GM19043 (cell line): ENCODE data around the gene NCKIPSD.

Source experiments
- ATAC-seq: cut with Tn5 transposase; IDR thresholded peaks from one replicate; pipeline ENCODE4 v1.9.1; 2021; ENCODE audit warnings: low read depth; ENCODE audit not compliant: unreplicated experiment

Gene NCKIPSD

GRCh38 chr3:48697952-48698351 lies 12.2 kb upstream of the NCKIPSD start:
- no peak for ATAC-seq

- ATAC-seq = no peak
Measured at GRCh38 chr3:48696601-48697000, 10.9 kb upstream of the NCKIPSD start.

- ATAC-seq = no peak
Measured at GRCh38 chr3:48696156-48696555, 10.4 kb upstream of the NCKIPSD start.

- no peak for ATAC-seq
Measured at GRCh38 chr3:48695393-48695753, 9.7 kb upstream of the NCKIPSD start.

- no peak for ATAC-seq
Measured at GRCh38 chr3:48694610-48695392, 9.1 kb upstream of the NCKIPSD start.

- no peak for ATAC-seq
Measured at GRCh38 chr3:48693826-48694225, 8.1 kb upstream of the NCKIPSD start.

GRCh38 chr3:48692551-48692950 lies 6.8 kb upstream of the NCKIPSD start:
- no peak for ATAC-seq

- no peak for ATAC-seq
Measured at GRCh38 chr3:48690846-48691458, 5.2 kb upstream of the NCKIPSD start.

- ATAC-seq = no peak
Measured at GRCh38 chr3:48689384-48689783, 3.7 kb upstream of the NCKIPSD start.

GRCh38 chr3:48688737-48689075 lies 3.0 kb upstream of the NCKIPSD start:
- ATAC-seq = no peak

GRCh38 chr3:48688032-48688736 lies 2.5 kb upstream of the NCKIPSD start:
- no peak for ATAC-seq

GRCh38 chr3:48687220-48687678 lies 1.5 kb upstream of the NCKIPSD start:
- no peak for ATAC-seq

- no peak for ATAC-seq
Measured at GRCh38 chr3:48686538-48687219, 964 bp upstream of the NCKIPSD start.

- ATAC-seq = no peak
Measured at GRCh38 chr3:48685293-48685602, 467 bp downstream of the NCKIPSD start.

- ATAC-seq = no peak
Measured at GRCh38 chr3:48684480-48685143, 1.1 kb downstream of the NCKIPSD start.

- no peak for ATAC-seq
Measured at GRCh38 chr3:48684054-48684349, 1.7 kb downstream of the NCKIPSD start.

GRCh38 chr3:48682786-48683185 lies 2.9 kb downstream of the NCKIPSD start:
- ATAC-seq = no peak

GRCh38 chr3:48681974-48682610 lies 3.6 kb downstream of the NCKIPSD start:
- no peak for ATAC-seq

GRCh38 chr3:48681541-48681880 lies 4.2 kb downstream of the NCKIPSD start:
- ATAC-seq = no peak

GRCh38 chr3:48680811-48681540 lies 4.7 kb downstream of the NCKIPSD start:
- ATAC-seq = no peak
